Measurements from ENCODE around the gene EPG5. TPM values are rescaled to one million over a fixed set of nuclear protein-coding genes. Genes with fewer than 3 reads are reported as not detected.

EPG5 gene, protein sequence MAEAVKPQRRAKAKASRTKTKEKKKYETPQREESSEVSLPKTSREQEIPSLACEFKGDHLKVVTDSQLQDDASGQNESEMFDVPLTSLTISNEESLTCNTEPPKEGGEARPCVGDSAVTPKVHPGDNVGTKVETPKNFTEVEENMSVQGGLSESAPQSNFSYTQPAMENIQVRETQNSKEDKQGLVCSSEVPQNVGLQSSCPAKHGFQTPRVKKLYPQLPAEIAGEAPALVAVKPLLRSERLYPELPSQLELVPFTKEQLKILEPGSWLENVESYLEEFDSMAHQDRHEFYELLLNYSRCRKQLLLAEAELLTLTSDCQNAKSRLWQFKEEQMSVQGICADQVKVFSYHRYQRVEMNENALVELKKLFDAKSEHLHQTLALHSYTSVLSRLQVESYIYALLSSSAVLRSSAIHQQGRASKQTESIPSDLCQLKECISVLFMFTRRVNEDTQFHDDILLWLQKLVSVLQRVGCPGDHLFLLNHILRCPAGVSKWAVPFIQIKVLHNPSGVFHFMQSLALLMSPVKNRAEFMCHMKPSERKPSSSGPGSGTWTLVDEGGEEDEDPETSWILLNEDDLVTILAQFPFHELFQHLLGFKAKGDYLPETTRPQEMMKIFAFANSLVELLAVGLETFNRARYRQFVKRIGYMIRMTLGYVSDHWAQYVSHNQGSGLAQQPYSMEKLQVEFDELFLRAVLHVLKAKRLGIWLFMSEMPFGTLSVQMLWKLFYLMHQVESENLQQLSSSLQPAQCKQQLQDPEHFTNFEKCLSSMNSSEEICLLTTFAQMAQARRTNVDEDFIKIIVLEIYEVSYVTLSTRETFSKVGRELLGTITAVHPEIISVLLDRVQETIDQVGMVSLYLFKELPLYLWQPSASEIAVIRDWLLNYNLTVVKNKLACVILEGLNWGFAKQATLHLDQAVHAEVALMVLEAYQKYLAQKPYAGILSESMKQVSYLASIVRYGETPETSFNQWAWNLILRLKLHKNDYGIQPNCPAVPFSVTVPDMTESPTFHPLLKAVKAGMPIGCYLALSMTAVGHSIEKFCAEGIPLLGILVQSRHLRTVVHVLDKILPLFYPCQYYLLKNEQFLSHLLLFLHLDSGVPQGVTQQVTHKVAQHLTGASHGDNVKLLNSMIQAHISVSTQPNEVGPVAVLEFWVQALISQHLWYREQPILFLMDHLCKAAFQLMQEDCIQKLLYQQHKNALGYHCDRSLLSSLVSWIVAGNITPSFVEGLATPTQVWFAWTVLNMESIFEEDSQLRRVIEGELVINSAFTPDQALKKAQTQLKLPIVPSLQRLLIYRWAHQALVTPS (N-terminal part only)
- total RNA-seq (ENCODE audit: unreplicated experiment): 36.6 TPM
- long read RNA-seq, partial matches to known transcripts: 0 of 2 reads
- long read RNA-seq, other reads (novel, unspliced or antisense): 2 of 2 reads

- Mint-ChIP-seq H3K4me3 (ENCODE audit: unreplicated experiment) (peak within 1 kb of the TSS; percentile 99), H3K9me3 (ENCODE audit: unreplicated experiment) (peaks cover 4% of the 10 kb centered on the region), H3K27ac (ENCODE audit: unreplicated experiment) (peak within 1 kb of the TSS; percentile 92), H3K36me3 (ENCODE audit: unreplicated experiment) (no peaks in the 10 kb centered on the region), H3K27me3 (ENCODE audit: unreplicated experiment) (peaks cover 3% of the 10 kb centered on the region), H3K4me1 (ENCODE audit: low read depth, unreplicated experiment) (peaks cover 2% of the 10 kb centered on the region)
- DNase-seq: peak; percentile 95
- TF ChIP-seq, protein P1, sequence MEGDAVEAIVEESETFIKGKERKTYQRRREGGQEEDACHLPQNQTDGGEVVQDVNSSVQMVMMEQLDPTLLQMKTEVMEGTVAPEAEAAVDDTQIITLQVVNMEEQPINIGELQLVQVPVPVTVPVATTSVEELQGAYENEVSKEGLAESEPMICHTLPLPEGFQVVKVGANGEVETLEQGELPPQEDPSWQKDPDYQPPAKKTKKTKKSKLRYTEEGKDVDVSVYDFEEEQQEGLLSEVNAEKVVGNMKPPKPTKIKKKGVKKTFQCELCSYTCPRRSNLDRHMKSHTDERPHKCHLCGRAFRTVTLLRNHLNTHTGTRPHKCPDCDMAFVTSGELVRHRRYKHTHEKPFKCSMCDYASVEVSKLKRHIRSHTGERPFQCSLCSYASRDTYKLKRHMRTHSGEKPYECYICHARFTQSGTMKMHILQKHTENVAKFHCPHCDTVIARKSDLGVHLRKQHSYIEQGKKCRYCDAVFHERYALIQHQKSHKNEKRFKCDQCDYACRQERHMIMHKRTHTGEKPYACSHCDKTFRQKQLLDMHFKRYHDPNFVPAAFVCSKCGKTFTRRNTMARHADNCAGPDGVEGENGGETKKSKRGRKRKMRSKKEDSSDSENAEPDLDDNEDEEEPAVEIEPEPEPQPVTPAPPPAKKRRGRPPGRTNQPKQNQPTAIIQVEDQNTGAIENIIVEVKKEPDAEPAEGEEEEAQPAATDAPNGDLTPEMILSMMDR (IDR thresholded peaks at IDR 0.05; ENCODE audit: partially characterized antibody, unreplicated experiment): no peak
These were observed at the start of gene EPG5 for GRCh38 chr18:45967007-45967706. TSS of gene EPG5 (minus strand) at chr18:45967329. CDS start at chr18:45967239, 90 bp downstream.

DNA sequence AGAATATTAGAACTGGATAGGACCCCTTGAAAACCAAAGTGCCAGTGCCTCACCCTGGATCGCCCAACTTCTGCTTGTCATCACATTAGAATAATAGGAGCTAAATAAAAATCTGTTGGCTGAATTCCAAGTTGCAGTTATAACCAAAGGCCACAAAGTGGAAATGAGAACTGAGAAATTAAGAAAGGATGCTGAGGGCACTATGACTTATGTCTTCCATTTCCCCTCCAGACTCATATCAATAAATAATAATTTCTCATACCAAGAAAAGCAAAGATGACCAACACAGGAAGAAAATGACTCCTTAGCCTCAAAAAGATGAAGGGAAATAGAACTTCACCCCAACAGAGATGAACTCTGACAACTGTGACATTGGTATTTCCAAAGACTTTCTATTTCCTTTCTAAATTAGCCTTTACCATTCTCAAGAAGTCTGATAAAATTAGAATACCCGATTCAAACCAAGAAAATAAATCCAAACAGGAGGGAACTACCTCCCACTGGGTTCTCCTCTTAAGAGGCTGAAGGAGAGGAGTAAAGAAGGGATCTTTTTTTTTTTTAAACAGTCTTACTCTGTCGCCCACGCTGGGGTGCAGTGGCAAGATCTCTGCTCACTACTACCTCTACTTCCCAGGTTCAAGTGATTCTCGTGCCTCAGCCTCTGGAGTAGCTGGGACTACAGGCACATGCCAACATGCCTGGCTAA, 46.5 kb upstream of the EPG5 start:
- Mint-ChIP-seq H3K4me1 (ENCODE audit: low read depth, unreplicated experiment) (no peaks in the 10 kb centered on the region), H3K27ac (ENCODE audit: unreplicated experiment) (no peak overlapping the region), H3K27me3 (ENCODE audit: unreplicated experiment) (peaks cover 3% of the 10 kb centered on the region), H3K4me3 (ENCODE audit: unreplicated experiment) (no peak overlapping the region), H3K9me3 (ENCODE audit: unreplicated experiment) (no peaks in the 10 kb centered on the region), H3K36me3 (ENCODE audit: unreplicated experiment) (no peaks in the 10 kb centered on the region)
- TF ChIP-seq, protein P1 (IDR thresholded peaks at IDR 0.05; ENCODE audit: partially characterized antibody, unreplicated experiment): no peak
- DNase-seq: no peak

- Mint-ChIP-seq H3K4me1 (ENCODE audit: low read depth, unreplicated experiment) (no peaks in the 10 kb centered on the region), H3K9me3 (ENCODE audit: unreplicated experiment) (no peaks in the 10 kb centered on the region), H3K27ac (ENCODE audit: unreplicated experiment) (no peak overlapping the region), H3K36me3 (ENCODE audit: unreplicated experiment) (no peaks in the 10 kb centered on the region), H3K4me3 (ENCODE audit: unreplicated experiment) (no peak overlapping the region), H3K27me3 (ENCODE audit: unreplicated experiment) (peaks cover 3% of the 10 kb centered on the region)
- DNase-seq: no peak
- TF ChIP-seq, protein P1 (IDR thresholded peaks at IDR 0.05; ENCODE audit: partially characterized antibody, unreplicated experiment): no peak
These were observed 43.5 kb upstream of the EPG5 start for GRCh38 chr18:46010676-46011075.

DNA sequence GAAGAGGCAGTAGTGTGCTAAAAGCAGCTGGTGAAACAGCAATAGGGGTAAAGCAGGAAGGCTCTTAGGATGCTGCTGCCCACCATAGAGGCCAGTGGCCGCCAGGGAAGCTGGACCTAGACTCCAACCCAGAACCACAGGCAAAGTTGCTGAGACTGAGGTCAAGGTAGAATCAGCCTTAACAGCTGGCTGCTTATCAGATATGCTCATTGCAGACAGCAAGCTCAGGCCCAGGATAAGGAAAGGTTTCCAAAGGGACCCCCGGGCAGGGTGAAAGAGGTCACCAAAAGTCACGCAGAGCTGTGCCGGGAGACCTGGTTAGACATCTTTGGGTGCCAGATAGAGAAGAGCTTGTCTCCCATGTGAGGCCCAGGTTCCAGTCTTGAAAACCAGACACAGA, 42.9 kb upstream of the EPG5 start:
- Mint-ChIP-seq H3K4me1 (ENCODE audit: low read depth, unreplicated experiment) (no peaks in the 10 kb centered on the region), H3K4me3 (ENCODE audit: unreplicated experiment) (no peak overlapping the region), H3K36me3 (ENCODE audit: unreplicated experiment) (no peaks in the 10 kb centered on the region), H3K9me3 (ENCODE audit: unreplicated experiment) (no peaks in the 10 kb centered on the region), H3K27me3 (ENCODE audit: unreplicated experiment) (peaks cover 3% of the 10 kb centered on the region), H3K27ac (ENCODE audit: unreplicated experiment) (no peak overlapping the region)
- no peak for DNase-seq
- TF ChIP-seq, protein P1 (IDR thresholded peaks at IDR 0.05; ENCODE audit: partially characterized antibody, unreplicated experiment): no peak

Measured in glutamatergic neuron (in vitro differentiated cells).